Muscle of leg (tissue), 11 donors: Measurements from ENCODE around the gene ACAT2. TPM values are rescaled to one million over a fixed set of nuclear protein-coding genes. Genes with fewer than 3 reads are reported as not detected.
"Not testable (repeated sequence)": the region's sequence is repeated elsewhere in the genome, so short reads cannot be mapped to it uniquely, and the experiment has no call there.

Experiments
- DNase-seq: peaks from one replicate; pipeline ENCODE4 v3.0.0; 2013
- H3K27ac ChIP-seq: one replicate; pipeline ENCODE4 v1.5.1; 2013; ENCODE audit warnings: mild to moderate bottlenecking, low read length, control low read depth
- H3K27me3 ChIP-seq: one replicate; pipeline ENCODE4 v1.6.1; 2013; ENCODE audit warnings: low read length; ENCODE audit not compliant: control insufficient read depth, insufficient read depth
- H3K36me3 ChIP-seq: one replicate; pipeline ENCODE4 v1.6.1; 2013; ENCODE audit warnings: low read length; ENCODE audit not compliant: control insufficient read depth, insufficient read depth
- H3K4me1 ChIP-seq: one replicate; pipeline ENCODE4 v1.6.1; 2013; ENCODE audit warnings: low read length; ENCODE audit not compliant: control insufficient read depth, insufficient read depth
- H3K4me3 ChIP-seq: one replicate; pipeline ENCODE4 v1.5.1; 2013; ENCODE audit warnings: low read length, control low read depth
- H3K9me3 ChIP-seq: replicated peaks from 2 replicates; pipeline ENCODE4 v1.6.1; 2013; ENCODE audit warnings: low read depth, low read length; ENCODE audit not compliant: control insufficient read depth
- WGBS: methylation state at CpG from one replicate; pipeline ENCODE4 v1.1.5; 2013; ENCODE audit warnings: missing lambda C conversion rate; ENCODE audit not compliant: insufficient coverage; 5-methylcytosine and 5-hydroxymethylcytosine counted together
- polyA plus RNA-seq, 8 donors: library from polyadenylated mRNA; unstranded; fragments of 120-200 nt; gene quantifications; one replicate each; pipeline versions ENCODE4 v1.2.1 to v1.2.3, GENCODE V29; 2013; ENCODE audit warnings: inconsistent platforms in 1 of 8, low replicate concordance in 1 of 8; ENCODE audit not compliant: insufficient read length in 8 of 8, insufficient read depth in 1 of 8
- total RNA-seq: library from RNA; stranded (reverse); fragments of 120-200 nt; gene quantifications from one replicate; pipeline ENCODE4 v1.2.4, GENCODE V29; 2013

Gene ACAT2
- total and polyA plus RNA-seq, 9 donors, result 14.4 to 26.5 (median 19.5) TPM

DNA sequence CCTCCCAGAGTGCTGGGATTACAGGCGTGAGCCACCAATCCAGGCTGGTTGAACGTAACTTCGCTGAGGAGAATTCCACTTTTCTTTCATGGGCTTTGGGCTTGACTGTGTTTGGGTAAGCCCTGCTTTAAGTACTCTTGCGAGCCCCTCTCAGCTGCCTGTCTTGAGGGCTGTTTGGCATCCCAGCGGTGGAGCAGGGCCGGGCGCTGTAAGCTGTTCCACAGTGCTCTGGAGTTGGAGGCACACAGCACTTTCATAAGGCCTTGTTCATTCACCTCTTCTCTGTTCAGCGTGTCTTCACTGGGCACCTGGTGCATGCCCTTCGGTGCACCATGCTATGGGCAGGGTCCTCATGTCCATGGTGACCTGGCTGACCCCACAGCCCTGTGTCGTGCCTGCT is 59.9 kb downstream of the ACAT2 start:
- DNase-seq, result no peak
- Histone ChIP-seq H3K4me3 (no peak overlapping the region), H3K4me1 (peaks cover 10% of the 10 kb centered on the region), H3K27me3 (no peaks in the 10 kb centered on the region), H3K36me3 (peaks cover 4% of the 10 kb centered on the region), H3K27ac (no peak overlapping the region), H3K9me3 (no peaks in the 10 kb centered on the region)
- WGBS, result 87% methylated on average over 10 of the region's 10 CpGs

DNA sequence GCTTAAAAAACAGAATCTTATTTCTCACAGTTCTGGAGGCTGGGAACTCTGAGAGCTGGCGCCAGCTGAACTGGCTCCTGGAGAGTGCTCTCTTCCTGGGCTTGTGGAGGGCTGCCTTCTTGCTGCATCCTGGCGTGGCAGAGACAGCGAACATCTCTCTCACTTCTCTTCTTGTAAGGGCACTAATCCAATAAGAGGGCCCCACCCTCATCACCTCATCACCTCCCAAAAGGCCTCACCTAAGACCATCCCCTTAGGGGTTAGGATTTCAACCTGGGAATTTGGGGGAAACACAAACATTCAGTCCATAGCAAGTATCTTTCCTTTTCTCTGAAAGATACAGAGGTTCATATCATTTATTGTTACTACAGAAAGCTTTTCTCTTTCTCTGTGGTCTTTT is 62.1 kb downstream of the ACAT2 start:
- no peak for DNase-seq
- H3K27ac ChIP-seq, result no peak overlapping the region
- peaks cover 27% of the 10 kb centered on the region for H3K4me1 ChIP-seq
- H3K27me3 ChIP-seq, result no peaks in the 10 kb centered on the region
- no CpG with 5 or more reads among the region's 3 CpGs for WGBS
- H3K36me3 ChIP-seq, result no peaks in the 10 kb centered on the region
- no peaks in the 10 kb centered on the region for H3K9me3 ChIP-seq
- H3K4me3 ChIP-seq, result no peak overlapping the region

- H3K4me1 ChIP-seq, result peaks cover 30% of the 10 kb centered on the region
- 89% methylated on average over 1 of the region's 9 CpGs for WGBS
- H3K36me3 ChIP-seq, DNase-seq, H3K27ac ChIP-seq, H3K27me3 ChIP-seq, H3K4me3 ChIP-seq, H3K9me3 ChIP-seq: not testable (repeated sequence)
Observed at GRCh38 chr6:159824690-159825089, 62.8 kb downstream of the ACAT2 start.

DNA sequence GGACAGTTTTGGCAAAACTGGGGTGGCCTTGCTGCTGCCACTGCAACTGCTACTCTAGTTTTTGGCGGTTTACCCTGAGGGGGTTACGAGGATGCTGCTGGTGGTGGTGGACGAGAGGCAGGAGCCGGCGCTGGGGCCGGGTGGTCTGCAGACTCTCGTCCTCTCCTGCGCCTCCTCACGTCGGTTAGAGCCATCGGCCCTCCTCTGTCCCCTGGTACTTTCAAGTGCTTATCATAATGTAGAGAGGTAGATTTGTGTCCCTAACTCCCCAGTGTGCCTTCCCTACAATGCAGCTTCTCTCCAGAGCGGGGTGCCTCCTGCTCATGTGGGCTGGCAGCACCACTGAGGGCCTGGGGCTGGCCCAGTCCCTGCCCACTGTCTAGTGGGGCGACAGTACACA is 64.2 kb downstream of the ACAT2 start:
- no peak overlapping the region for H3K27ac ChIP-seq
- WGBS, result 89% methylated on average over 7 of the region's 13 CpGs

DNA sequence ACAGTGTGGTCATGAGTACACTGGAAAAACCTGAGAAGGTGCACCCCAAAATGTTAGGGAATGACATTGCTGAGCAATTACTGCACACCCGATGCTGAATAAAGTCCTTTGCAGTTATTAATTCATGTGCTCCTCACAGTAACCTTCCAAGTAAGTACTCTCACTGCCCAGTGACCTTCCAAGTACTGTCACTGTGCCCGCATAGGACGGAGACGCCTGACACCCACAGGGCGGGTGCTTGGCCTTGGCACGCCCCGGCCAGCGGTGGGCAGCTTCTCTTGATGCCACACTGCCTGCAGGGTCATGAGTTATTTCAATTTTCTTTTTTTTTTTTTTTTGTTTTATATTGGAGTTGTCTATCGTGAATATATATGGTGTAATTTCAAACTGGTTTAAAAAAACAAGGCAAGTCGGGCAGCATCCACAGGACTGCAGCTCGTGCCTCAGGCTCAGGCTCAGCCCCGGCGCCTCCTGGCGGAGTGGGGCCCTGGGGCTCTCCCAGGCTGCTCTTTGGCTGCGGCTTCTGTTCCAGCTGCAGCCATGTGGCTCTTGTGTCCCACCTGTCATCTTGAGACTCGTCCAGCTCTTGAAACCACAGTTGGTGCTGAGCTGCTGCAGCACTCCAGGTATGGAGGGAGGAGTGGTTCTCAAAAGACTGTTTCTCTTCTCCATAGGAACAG is 65.3 kb downstream of the ACAT2 start:
- Histone ChIP-seq H3K4me3 (no peak overlapping the region), H3K4me1 (peaks cover 47% of the 10 kb centered on the region), H3K27me3 (no peaks in the 10 kb centered on the region), H3K9me3 (no peaks in the 10 kb centered on the region), H3K36me3 (no peaks in the 10 kb centered on the region), H3K27ac (peak overlapping the region; percentile 59)
- peak; percentile 69 for DNase-seq
- 70% methylated on average over 10 of the region's 16 CpGs for WGBS

More for the DNA sequence above, 64.2 kb downstream of the ACAT2 start:
- H3K27me3 ChIP-seq, result no peaks in the 10 kb centered on the region
- H3K4me3 ChIP-seq, result no peak overlapping the region
- no peaks in the 10 kb centered on the region for H3K9me3 ChIP-seq
- no peak for DNase-seq
- no peaks in the 10 kb centered on the region for H3K36me3 ChIP-seq
- H3K4me1 ChIP-seq, result peaks cover 41% of the 10 kb centered on the region

- H3K36me3 ChIP-seq, result no peaks in the 10 kb centered on the region
- peaks cover 47% of the 10 kb centered on the region for H3K4me1 ChIP-seq
- H3K27ac ChIP-seq, result peak overlapping the region; percentile 59
- 18% methylated on average over 3 of the region's 7 CpGs for WGBS
- no peaks in the 10 kb centered on the region for H3K27me3 ChIP-seq
- no peak overlapping the region for H3K4me3 ChIP-seq
- peak; percentile 62 for DNase-seq
- H3K9me3 ChIP-seq, result no peaks in the 10 kb centered on the region
Observed at GRCh38 chr6:159828074-159828473, 66.2 kb downstream of the ACAT2 start.

Other genes starting within 250 kb of the ACAT2 start
- 113 TPM for gene SOD2, start 68.8 kb upstream of the ACAT2 start, total RNA-seq
- gene SOD2, start 68.8 kb upstream of the ACAT2 start, polyA plus RNA-seq, result 100 to 1,000 TPM in 1 of 8 donors, 10 to 100 TPM in 7; 69.9 to 103 (median 87.2) TPM
- 66.0 TPM for gene WTAP, start 34.5 kb upstream of the ACAT2 start, total RNA-seq
- gene WTAP, start 34.5 kb upstream of the ACAT2 start, polyA plus RNA-seq, result 10 to 100 TPM; 61.4 to 80.3 (median 72.9) TPM
- gene TCP1, start 27.6 kb downstream of the ACAT2 start, total RNA-seq, result 176 TPM
- gene TCP1, start 27.6 kb downstream of the ACAT2 start, polyA plus RNA-seq, result 100 to 1,000 TPM; 196 to 229 (median 213) TPM
- gene MRPL18, start 28.4 kb downstream of the ACAT2 start, total RNA-seq, result 76.2 TPM
- 10 to 100 TPM; 66.7 to 80.2 (median 74.5) TPM for gene MRPL18, start 28.4 kb downstream of the ACAT2 start, polyA plus RNA-seq
- gene PNLDC1, start 38.2 kb downstream of the ACAT2 start, total RNA-seq, result 0.22 TPM
- gene PNLDC1, start 38.2 kb downstream of the ACAT2 start, polyA plus RNA-seq, result under 1 TPM; 0.19 to 0.49 (median 0.27) TPM
- 0.09 TPM for gene MAS1, start 128.9 kb downstream of the ACAT2 start, total RNA-seq
- gene MAS1, start 128.9 kb downstream of the ACAT2 start, polyA plus RNA-seq, result under 1 TPM; 0.14 to 0.87 (median 0.46) TPM
- 66.6 TPM for gene IGF2R, start 207.0 kb downstream of the ACAT2 start, total RNA-seq
- gene IGF2R, start 207.0 kb downstream of the ACAT2 start, polyA plus RNA-seq, result 100 to 1,000 TPM in 7 of 8 donors, 10 to 100 TPM in 1; 94.1 to 133 (median 125) TPM